ENCODE results near the gene HMCN2.

Gene HMCN2

DNA sequence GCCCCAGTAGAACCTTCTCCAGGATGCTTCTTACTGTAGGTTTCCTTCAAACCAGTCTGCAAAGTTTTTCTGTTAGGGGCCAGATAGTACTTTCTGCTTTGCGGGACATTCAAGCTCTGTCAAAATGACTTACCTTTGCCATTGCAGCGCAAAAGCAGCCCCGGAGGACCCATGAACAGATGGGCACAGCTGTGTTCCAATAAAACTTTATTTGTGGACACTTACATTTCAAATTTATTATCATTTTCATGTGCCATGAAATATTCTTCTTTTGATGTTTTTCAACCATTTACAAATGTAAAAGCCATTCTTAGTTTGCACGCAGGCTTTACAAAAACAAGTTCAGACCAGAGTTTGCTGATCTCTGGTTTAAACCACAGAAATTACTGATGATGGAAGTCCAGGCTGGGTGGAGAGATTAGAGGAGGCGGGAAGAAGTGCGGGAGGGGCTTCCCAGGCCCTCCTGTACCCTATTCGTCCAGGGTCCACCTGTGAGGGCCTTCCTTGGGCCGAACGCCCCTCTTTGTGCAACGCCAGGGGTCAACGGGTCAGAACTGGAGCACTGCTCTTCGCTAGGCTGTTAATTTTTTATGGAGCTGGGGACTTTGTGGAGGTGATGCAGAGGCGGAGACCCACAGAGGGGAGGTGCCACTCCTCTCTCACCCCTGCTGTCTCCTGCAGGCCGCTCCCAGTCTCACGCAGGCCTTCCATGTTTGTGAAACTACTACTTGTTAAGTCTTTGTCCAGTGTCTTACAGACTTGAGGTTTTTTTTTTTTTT, 171.6 kb downstream of the HMCN2 start:
- TF ChIP-seq, protein P1, sequence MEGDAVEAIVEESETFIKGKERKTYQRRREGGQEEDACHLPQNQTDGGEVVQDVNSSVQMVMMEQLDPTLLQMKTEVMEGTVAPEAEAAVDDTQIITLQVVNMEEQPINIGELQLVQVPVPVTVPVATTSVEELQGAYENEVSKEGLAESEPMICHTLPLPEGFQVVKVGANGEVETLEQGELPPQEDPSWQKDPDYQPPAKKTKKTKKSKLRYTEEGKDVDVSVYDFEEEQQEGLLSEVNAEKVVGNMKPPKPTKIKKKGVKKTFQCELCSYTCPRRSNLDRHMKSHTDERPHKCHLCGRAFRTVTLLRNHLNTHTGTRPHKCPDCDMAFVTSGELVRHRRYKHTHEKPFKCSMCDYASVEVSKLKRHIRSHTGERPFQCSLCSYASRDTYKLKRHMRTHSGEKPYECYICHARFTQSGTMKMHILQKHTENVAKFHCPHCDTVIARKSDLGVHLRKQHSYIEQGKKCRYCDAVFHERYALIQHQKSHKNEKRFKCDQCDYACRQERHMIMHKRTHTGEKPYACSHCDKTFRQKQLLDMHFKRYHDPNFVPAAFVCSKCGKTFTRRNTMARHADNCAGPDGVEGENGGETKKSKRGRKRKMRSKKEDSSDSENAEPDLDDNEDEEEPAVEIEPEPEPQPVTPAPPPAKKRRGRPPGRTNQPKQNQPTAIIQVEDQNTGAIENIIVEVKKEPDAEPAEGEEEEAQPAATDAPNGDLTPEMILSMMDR (IDR thresholded peaks at IDR 0.05; ENCODE audit: extremely low read depth, insufficient read depth, missing control alignments) = no peak
- in situ Hi-C loops (cut with MboI; ENCODE audit: low pct_unique_long_range_greater_than_20kb, low sequenced_read_pairs, unreplicated experiment) = no loop called here
- DNase-seq (ENCODE audit: low spot score) = no peak

DNA sequence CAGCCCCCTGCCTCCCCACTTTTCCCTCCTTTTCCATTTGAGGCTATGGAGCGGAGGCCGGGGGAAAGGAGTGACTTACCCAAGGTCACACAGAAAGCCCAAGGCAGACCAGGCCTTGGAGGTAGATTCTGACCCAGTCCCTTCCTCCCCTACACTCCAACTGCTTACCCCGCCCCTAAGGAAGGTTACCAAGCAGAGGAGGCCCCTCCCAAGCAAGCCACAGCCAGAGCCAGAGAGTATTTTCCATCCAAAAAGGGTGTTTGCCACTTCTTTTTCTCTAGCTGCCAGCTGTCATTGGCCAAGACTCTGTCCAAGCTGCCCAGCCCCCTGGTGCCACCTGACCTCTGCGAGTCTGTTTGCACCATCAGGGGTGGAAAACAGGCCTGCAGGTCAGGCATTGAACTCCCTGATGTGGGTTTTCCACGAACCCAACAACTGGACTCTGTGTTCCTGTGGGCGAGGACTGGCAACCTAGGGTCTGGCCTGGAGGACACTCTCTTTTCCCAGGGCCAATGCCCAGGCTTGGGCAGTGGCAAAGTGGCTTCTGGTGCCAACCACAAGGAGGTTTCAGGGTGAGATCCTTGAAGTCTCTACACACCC, 172.9 kb downstream of the HMCN2 start:
- in situ Hi-C loops (cut with MboI; ENCODE audit: low pct_unique_long_range_greater_than_20kb, low sequenced_read_pairs, unreplicated experiment) = no loop called here
- DNase-seq (ENCODE audit: low spot score) = no peak
- TF ChIP-seq, protein P1 (IDR thresholded peaks at IDR 0.05; ENCODE audit: extremely low read depth, insufficient read depth, missing control alignments) = no peak

DNA sequence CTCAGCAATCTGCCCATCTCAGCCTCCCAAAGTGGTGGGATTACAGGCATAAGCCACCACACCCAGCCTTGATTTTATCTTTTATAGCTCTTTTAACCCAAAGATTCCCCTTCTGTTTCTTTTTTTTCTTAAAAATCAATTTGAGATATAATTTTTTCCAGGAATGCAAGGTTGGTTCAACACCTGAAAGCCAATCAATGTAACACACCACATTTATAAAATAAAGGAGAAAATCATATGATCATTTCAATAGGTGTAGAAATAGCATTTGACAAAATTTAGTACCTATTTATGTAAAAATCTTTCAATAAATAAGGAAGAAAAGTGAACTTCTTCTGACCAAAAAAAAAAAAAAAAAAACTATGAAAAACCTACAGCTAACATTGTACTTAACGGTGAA, 175.5 kb downstream of the HMCN2 start:
- in situ Hi-C loops (cut with MboI; ENCODE audit: low pct_unique_long_range_greater_than_20kb, low sequenced_read_pairs, unreplicated experiment) = no loop called here
- no peak for DNase-seq (ENCODE audit: low spot score)
- TF ChIP-seq, protein P1 (IDR thresholded peaks at IDR 0.05; ENCODE audit: extremely low read depth, insufficient read depth, missing control alignments) = no peak

DNA sequence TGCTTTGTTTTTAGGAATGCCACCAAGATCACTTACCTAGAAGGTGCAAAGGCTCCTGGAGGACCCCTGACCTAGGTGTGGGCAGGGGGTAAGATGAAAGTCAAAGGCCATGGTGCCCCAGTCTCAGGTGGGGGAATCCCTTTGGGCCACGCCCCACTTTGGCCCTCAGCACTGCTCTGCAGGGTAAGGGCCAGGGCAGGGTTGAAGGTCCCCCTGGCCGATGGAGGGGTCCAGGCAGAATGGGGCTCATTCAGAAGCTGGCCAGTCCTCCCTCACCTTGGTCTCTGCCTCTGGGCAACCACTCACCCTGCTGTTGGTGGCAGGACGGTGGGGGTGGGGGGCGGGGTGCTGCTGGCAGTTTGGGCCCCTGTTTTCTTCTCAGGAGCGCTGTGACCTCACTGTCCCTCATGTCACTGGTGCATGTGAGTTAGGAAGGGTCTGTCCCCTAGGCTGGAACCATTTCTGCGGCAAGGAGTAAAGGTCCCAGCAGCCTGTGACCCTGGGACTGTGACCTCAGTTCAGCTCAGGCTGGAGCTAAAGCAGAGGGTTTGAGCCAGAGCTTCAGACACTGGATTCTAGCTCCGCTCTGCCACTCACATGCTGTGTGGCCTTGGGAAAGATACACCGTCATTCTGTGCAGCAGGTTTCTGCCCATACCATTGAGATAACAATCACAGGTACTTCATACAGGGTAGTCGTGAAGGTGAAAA, 177.3 kb downstream of the HMCN2 start:
- no peak for DNase-seq (ENCODE audit: low spot score)
- in situ Hi-C loops (cut with MboI; ENCODE audit: low pct_unique_long_range_greater_than_20kb, low sequenced_read_pairs, unreplicated experiment) = no loop called here
- TF ChIP-seq, protein P1 (IDR thresholded peaks at IDR 0.05; ENCODE audit: extremely low read depth, insufficient read depth, missing control alignments) = no peak

DNA sequence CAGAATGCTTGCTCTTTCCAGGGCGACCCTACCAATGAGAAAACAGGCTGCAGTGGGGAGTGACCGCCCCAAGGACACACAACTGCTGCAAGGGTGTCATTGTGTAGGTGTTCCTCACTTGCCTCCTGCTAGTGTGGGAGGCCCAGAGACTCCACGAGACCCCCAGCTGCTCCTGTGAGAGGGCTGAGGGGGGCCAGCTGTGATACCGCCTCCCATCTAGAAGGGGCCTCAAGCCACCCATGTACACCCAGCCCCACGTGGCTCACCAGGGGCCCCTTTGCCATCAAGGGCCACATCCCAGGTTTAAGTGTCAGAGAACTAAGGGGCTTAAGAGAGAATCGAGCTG, 177.9 kb downstream of the HMCN2 start:
- TF ChIP-seq, protein P1 (IDR thresholded peaks at IDR 0.05; ENCODE audit: extremely low read depth, insufficient read depth, missing control alignments) = no peak
- in situ Hi-C loops (cut with MboI; ENCODE audit: low pct_unique_long_range_greater_than_20kb, low sequenced_read_pairs, unreplicated experiment) = no loop called here

DNA sequence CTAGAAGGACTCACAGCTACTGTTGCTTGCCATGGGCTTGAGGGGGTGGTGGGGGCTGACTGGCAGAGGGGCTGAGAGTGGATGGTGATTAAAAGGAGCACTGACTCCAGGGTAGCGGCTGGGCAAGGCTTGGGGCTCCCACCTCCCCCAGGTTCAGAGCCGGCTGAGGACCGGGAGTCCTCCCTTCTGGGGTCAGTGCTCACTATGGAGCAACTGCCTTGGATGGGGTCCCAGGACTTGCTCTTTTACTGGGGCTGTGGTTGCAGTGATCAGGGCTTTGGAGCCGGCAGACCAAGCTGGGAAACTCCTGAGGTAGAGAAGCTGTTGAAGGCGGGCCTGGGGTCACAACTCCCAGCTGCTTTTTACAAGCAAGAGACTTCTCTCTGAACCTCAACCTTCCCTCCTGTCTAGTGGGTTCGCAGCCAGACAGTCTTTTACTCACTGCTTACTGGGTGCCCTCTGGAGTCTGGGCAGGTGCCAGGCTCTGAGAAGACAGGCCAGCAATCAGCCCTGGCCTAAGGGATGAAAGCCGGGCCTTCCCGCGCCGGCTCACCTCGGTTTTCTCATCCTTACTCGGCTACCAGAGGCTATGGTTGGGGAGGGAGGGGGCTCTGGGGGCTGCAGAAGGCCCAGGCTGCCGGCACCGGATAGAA, 178.4 kb downstream of the HMCN2 start:
- TF ChIP-seq, protein P1 (IDR thresholded peaks at IDR 0.05; ENCODE audit: extremely low read depth, insufficient read depth, missing control alignments) = no peak
- no peak for DNase-seq (ENCODE audit: low spot score)
- in situ Hi-C loops (cut with MboI; ENCODE audit: low pct_unique_long_range_greater_than_20kb, low sequenced_read_pairs, unreplicated experiment) = no loop called here

More for the DNA sequence above, 177.9 kb downstream of the HMCN2 start:
- no peak for DNase-seq (ENCODE audit: low spot score)

Measured in GM13977 (cell line).